RWPE1 (cell line): Measurements from ENCODE around the gene BCL2L2.

Experiments used
- CTCF ChIA-PET: fragments of 350-600 bp; sonication (Branson Sonifier 250); formaldehyde crosslinking; extraction: SDS; loops from one replicate; lab custom pipeline; 2021; lab: Yijun Ruan, JAX
- POLR2A ChIA-PET: fragments of 400-600 bp; formaldehyde crosslinking; extraction: SDS; loops from one replicate; lab custom pipeline; 2020; ENCODE audit warnings: antibody characterized with exemption; ENCODE audit not compliant: low non-redundant PET; lab: Yijun Ruan, JAX
- DNase-seq: peaks from one replicate; pipeline ENCODE4 v3.0.0; 2012; ENCODE audit warnings: low spot score
- H3K27ac ChIP-seq: fragments of 450-650 bp; 2 replicates; pipeline ENCODE4 v1.5.1; 2017
- TF ChIP-seq, protein P1 (sequence below): fragments of 450-650 bp; conservative IDR thresholded peaks from 2 replicates; pipeline ENCODE4 v1.5.1; 2017; ENCODE audit warnings: low read depth, mild to moderate bottlenecking

BCL2L2 gene

DNA sequence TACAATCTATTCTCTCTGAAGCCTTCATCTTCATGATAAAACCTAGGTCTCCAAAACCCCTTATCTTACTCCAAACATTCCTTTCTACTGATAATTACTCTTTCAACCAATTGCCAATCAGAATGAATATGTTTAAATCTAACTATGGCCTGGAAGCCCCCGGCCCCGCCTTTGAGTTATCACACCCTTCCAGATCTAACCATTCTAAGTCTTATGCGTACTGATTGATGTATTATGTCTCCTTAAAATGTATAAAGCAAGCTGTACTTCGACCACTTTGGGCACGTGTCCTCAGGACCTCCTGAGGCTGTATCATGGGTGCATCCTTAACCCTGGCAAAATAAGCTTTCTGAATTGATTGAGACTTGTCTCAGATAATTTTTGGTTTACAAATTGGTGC is 29.0 kb downstream of the BCL2L2 start:
- TF ChIP-seq, protein P1, sequence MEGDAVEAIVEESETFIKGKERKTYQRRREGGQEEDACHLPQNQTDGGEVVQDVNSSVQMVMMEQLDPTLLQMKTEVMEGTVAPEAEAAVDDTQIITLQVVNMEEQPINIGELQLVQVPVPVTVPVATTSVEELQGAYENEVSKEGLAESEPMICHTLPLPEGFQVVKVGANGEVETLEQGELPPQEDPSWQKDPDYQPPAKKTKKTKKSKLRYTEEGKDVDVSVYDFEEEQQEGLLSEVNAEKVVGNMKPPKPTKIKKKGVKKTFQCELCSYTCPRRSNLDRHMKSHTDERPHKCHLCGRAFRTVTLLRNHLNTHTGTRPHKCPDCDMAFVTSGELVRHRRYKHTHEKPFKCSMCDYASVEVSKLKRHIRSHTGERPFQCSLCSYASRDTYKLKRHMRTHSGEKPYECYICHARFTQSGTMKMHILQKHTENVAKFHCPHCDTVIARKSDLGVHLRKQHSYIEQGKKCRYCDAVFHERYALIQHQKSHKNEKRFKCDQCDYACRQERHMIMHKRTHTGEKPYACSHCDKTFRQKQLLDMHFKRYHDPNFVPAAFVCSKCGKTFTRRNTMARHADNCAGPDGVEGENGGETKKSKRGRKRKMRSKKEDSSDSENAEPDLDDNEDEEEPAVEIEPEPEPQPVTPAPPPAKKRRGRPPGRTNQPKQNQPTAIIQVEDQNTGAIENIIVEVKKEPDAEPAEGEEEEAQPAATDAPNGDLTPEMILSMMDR: no peak
- DNase-seq: no peak
- CTCF ChIA-PET: no interaction called here
- no peak overlapping the region for H3K27ac ChIP-seq
- POLR2A ChIA-PET: no interaction called here

DNA sequence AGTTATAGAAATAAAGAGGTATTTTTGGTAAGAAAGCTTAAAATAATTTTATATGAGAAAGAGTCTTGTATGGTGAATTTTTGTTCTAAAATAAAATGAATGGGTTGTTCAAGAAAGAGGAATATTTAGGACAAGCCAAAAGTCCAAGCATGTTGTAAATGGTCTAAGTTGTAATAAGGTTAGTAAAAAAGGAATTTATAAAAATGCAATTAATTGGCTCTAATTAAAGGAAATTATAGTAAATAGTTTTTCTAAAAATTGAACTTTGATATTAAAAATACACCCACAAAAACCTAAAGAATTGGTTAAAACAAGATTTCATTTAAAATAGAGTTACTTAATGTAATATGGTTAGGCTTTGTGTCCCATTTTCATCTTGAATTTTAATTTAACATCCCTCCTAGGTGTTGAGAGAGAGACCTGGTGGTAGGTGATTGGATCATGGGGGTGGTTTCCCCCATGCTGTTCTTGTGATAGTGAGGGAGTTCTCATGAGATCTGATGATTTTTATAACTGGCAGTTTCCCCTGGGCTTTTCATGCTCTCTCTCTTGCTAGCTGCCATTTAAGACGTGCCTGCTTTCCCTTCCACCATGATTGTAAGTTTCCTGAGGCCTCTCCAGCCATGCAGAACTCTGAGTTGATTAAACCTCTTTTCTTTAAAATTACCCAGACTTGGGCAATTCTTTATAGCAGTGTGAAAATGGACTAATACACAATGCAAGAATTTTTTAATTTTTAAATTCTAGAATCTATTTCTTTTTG is 33.1 kb downstream of the BCL2L2 start:
- CTCF ChIA-PET: interaction anchor here (0.6 kb wide), 1 partner anchor 27 kb away, joined by 3 read pairs; no protein-coding TSS in a partner anchor
- no peak overlapping the region for H3K27ac ChIP-seq
- no peak for DNase-seq
- POLR2A ChIA-PET: no interaction called here
- TF ChIP-seq, protein P1: no peak

DNA sequence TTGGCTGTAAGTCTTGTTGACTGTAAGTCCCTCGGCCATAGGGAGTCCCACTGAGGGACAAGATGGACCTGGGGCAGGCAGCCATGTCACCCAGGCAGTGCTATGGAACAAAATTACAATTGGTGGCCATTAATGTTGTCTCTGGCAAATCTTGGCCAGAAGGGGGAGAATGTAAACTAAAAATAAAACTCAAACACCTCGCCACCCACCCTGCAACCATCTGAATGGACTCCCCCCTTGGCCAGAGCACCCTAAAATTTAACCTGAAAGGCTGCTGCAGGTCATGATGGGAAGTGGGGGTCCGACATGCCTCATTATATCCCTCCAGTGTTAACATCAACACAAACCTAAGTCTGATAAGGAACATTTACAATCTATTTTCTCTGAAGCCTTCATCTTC is 37.8 kb downstream of the BCL2L2 start:
- ChIA-PET CTCF (interaction anchor here (1.0 to 1.3 kb wide), 2 partner anchors 35 to 36 kb away, joined by 5 to 6 read pairs; no protein-coding TSS in a partner anchor), POLR2A (no interaction called here)
- H3K27ac ChIP-seq: no peak overlapping the region
- TF ChIP-seq, protein P1: no peak
- no peak for DNase-seq

DNA sequence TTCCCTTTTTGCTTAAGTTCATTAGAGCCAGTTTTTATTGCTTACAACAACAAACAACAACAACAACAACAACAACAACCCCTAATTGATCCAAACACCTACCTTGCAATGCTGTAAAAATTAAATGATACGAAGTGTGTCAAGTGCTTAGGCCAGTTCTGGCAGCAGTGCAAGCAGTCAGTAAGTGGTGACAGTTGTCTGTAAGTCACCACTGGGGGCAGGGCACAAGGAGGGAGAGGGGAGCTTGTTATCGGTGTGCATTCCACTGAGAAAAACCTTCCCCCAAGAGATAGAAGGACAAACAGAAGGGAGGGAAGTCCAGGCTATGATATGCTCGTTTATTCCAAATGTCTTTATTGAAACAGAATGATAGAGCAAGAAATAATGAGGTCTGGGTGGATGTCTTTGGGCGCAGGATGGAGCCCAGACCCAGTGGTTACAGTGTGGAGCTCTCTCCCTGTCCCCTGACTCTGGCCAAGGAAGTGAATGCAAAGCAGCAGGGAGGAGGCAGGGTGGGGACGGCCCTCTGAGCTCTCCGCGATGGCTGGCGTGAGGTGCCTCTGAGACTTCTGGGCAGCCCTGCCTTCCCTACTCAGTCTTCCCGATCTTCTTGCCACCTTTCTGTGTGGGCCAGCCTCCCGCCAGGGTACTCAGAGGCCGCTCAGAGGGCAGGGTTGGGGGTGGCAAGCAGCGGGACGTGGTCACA is 39.5 kb downstream of the BCL2L2 start:
- ChIA-PET CTCF (interaction anchor here (0.5 to 1.3 kb wide), 4 partner anchors 27 to 247 kb away, joined by 3 to 5 read pairs (median 3); partner anchors contain the start of gene IL25), POLR2A (interaction anchor here (0.6 kb wide), 1 partner anchor 769 kb away, joined by 3 read pairs; the partner anchor contains the start of gene NRL)
- no peak overlapping the region for H3K27ac ChIP-seq
- no peak for DNase-seq
- TF ChIP-seq, protein P1: no peak

DNA sequence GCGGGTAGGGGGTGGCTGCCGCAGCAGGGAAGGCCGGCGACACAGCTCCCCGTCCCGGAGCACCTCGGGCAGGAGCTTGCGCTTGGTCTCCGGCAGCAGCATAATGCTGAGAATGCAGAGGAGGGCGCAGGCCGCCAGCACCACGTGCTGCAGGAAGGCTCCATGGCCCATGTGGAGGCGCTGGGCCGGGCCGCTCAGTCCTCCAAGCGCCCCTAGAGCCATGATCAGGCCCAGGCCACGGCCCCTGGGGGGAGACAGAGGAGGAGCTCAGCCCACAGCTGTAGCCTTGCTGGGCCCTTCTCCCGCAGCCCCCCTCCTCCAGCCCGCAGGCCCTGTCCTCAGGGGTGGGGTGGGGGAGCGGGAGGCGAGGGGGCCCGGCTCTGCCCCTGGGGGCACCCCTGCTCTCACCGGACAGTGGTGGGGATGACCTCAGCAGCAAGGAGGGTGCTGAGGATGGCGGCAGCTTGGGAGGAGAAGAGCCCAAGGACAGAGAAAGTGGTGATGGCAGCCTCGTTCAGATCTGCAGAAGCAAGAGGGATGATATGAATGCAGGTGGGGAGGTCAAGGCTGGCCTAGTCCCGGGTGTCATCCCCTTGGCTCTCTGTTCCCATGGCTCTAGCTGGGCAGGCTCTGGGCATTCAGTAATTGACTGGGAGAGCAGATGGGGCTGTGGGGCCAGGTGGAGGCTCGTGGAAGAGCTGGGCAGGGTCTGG is 40.2 kb downstream of the BCL2L2 start:
- ChIA-PET CTCF (interaction anchor here (0.7 kb wide), 1 partner anchor 26 kb away, joined by 3 read pairs; the partner anchor contains the start of gene IL25), POLR2A (no interaction called here)
- no peak overlapping the region for H3K27ac ChIP-seq
- no peak for DNase-seq
- TF ChIP-seq, protein P1: no peak
